ENCODE measurements around the gene MYO3B. TPM values are rescaled to one million over a fixed set of nuclear protein-coding genes. Genes with fewer than 3 reads are reported as not detected.
A peak's percentile ranks its signal among the peaks of the same experiment; 100 is the strongest.

Gene MYO3B
- total RNA-seq, 2 experiments from 2014 or later, result 0.05 to 0.23 TPM

- POLR2A ChIA-PET, result no interaction called here
- Mint-ChIP-seq H3K36me3 (ENCODE audit: low read depth) (no peaks in the 10 kb centered on the region), H3K4me3 (no peak overlapping the region), H3K9me3 (ENCODE audit: insufficient read depth) (no peaks in the 10 kb centered on the region), H3K27me3 (ENCODE audit: low read depth) (peaks cover 30% of the 10 kb centered on the region), H3K4me1 (ENCODE audit: low read depth) (peaks cover 56% of the 10 kb centered on the region), H3K27ac (peak overlapping the region; percentile 62)
- ATAC-seq (no peak), DNase-seq (peak; percentile 29)
- CTCF ChIA-PET, result interaction anchor here (0.8 to 0.9 kb wide), 2 partner anchors 98 to 311 kb away, joined by 3 read pairs; partner anchors contain the start of gene GAD1
Observed at GRCh38 chr2:170505631-170506275, 327.8 kb downstream of the MYO3B start.

DNA sequence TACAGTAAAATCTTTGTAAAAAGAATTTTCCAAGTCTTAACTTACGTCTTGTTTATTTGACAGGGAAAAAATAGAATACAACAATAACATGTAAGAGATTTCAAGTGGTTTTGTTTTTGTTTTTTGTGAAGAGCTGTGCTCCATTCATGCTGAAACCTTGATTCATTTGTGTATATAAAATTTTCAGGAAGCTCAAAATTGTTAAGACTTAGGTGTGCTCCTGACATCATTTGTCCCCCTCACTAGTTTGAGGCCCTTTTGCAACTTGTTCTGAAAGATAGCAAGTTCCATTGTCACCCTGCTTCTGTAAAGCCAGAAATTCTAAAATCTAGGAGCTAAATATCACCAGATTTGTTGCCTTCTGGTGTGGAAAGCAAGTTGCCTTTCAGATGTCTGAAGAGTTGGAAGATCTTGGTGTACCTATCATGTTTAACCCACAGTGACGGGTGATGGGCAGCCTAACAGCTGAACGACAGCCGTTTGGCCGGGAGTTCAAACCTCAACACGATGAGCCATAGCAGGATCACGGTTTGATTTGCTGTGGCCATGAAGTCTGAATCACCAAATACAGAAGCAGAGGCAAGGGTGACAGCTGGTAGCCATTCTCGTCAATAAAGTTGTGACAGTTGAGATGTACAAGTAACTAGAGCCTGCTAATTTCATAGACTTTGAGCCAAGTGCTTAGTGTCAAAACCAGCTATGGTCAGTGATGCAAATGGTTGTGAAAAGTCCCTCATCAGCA, 331.7 kb downstream of the MYO3B start:
- H3K27me3 Mint-ChIP-seq (ENCODE audit: low read depth), result peaks cover 30% of the 10 kb centered on the region
- no peak for DNase-seq
- H3K4me3 Mint-ChIP-seq, result no peak overlapping the region
- no peak for ATAC-seq
- POLR2A ChIA-PET, result interaction anchor here (1.1 kb wide), 1 partner anchor 20 kb away, joined by 3 read pairs; no protein-coding TSS in a partner anchor
- no peaks in the 10 kb centered on the region for H3K36me3 Mint-ChIP-seq (ENCODE audit: low read depth)
- CTCF ChIA-PET, result interaction anchor here (1.5 kb wide), 1 partner anchor 100 kb away, joined by 4 read pairs; no protein-coding TSS in a partner anchor
- peaks cover 47% of the 10 kb centered on the region for H3K4me1 Mint-ChIP-seq (ENCODE audit: low read depth)
- H3K9me3 Mint-ChIP-seq (ENCODE audit: insufficient read depth), result no peaks in the 10 kb centered on the region
- H3K27ac Mint-ChIP-seq, result no peak overlapping the region

GRCh38 chr2:170512266-170512665, 334.3 kb downstream of the MYO3B start:
- ATAC-seq, result no peak

GRCh38 chr2:170514140-170514539, 336.2 kb downstream of the MYO3B start:
- POLR2A ChIA-PET, result no interaction called here
- H3K27me3 Mint-ChIP-seq (ENCODE audit: low read depth), result peaks cover 40% of the 10 kb centered on the region
- no peak overlapping the region for H3K27ac Mint-ChIP-seq
- ATAC-seq (no peak), DNase-seq (no peak)
- H3K36me3 Mint-ChIP-seq (ENCODE audit: low read depth), result no peaks in the 10 kb centered on the region
- no peaks in the 10 kb centered on the region for H3K9me3 Mint-ChIP-seq (ENCODE audit: insufficient read depth)
- H3K4me3 Mint-ChIP-seq, result no peak overlapping the region
- CTCF ChIA-PET, result no interaction called here
- H3K4me1 Mint-ChIP-seq (ENCODE audit: low read depth), result peaks cover 5% of the 10 kb centered on the region

More at GRCh38 chr2:170512266-170512665, 334.3 kb downstream of the MYO3B start:
- H3K36me3 Mint-ChIP-seq (ENCODE audit: low read depth), result no peaks in the 10 kb centered on the region
- CTCF ChIA-PET, result interaction anchor here (1.4 kb wide), 1 partner anchor 10 kb away, joined by 4 read pairs; no protein-coding TSS in a partner anchor
- no peak overlapping the region for H3K4me3 Mint-ChIP-seq
- H3K9me3 Mint-ChIP-seq (ENCODE audit: insufficient read depth), result no peaks in the 10 kb centered on the region
- H3K27me3 Mint-ChIP-seq (ENCODE audit: low read depth), result peaks cover 44% of the 10 kb centered on the region
- H3K27ac Mint-ChIP-seq, result no peak overlapping the region
- POLR2A ChIA-PET, result no interaction called here
- H3K4me1 Mint-ChIP-seq (ENCODE audit: low read depth), result peaks cover 22% of the 10 kb centered on the region
- no peak for DNase-seq

GRCh38 chr2:170517538-170517937, 339.6 kb downstream of the MYO3B start:
- H3K36me3 Mint-ChIP-seq (ENCODE audit: low read depth), result no peaks in the 10 kb centered on the region
- peaks cover 30% of the 10 kb centered on the region for H3K27me3 Mint-ChIP-seq (ENCODE audit: low read depth)
- H3K9me3 Mint-ChIP-seq (ENCODE audit: insufficient read depth), result no peaks in the 10 kb centered on the region
- CTCF ChIA-PET, result interaction anchor here (0.9 to 1.8 kb wide), 4 partner anchors 9 to 295 kb away, joined by 3 to 6 read pairs (median 4); no protein-coding TSS in a partner anchor
- H3K4me3 Mint-ChIP-seq, result no peak overlapping the region
- no peak for ATAC-seq
- H3K27ac Mint-ChIP-seq, result no peak overlapping the region
- POLR2A ChIA-PET, result no interaction called here
- no peaks in the 10 kb centered on the region for H3K4me1 Mint-ChIP-seq (ENCODE audit: low read depth)
- no peak for DNase-seq

DNA sequence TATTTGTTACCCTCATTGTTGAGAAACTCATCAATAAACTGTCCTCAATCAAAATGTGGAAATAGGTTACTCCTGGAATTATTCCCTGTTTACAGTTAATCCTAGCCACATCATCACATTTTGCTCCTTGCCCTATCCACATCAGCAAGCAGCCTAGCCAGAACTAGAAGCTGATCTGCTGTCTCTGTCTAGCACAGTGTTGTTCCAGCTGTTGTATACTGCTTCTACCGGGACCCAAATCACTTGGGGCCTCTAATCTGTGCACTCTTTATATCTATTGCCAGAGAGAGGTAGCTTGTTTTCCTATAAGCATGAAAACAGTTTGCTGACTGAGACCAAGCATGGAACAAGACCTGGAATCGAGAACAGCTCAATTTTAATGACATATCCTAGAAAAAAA, 341.0 kb downstream of the MYO3B start:
- H3K4me3 Mint-ChIP-seq, result no peak overlapping the region
- DNase-seq (no peak), ATAC-seq (no peak)
- H3K27me3 Mint-ChIP-seq (ENCODE audit: low read depth), result peaks cover 25% of the 10 kb centered on the region
- no peaks in the 10 kb centered on the region for H3K36me3 Mint-ChIP-seq (ENCODE audit: low read depth)
- no peaks in the 10 kb centered on the region for H3K9me3 Mint-ChIP-seq (ENCODE audit: insufficient read depth)
- H3K27ac Mint-ChIP-seq, result no peak overlapping the region
- ChIA-PET POLR2A (no interaction called here), CTCF (interaction anchor here (1.4 kb wide), 1 partner anchor 12 kb away, joined by 4 read pairs; no protein-coding TSS in a partner anchor)
- no peaks in the 10 kb centered on the region for H3K4me1 Mint-ChIP-seq (ENCODE audit: low read depth)

DNA sequence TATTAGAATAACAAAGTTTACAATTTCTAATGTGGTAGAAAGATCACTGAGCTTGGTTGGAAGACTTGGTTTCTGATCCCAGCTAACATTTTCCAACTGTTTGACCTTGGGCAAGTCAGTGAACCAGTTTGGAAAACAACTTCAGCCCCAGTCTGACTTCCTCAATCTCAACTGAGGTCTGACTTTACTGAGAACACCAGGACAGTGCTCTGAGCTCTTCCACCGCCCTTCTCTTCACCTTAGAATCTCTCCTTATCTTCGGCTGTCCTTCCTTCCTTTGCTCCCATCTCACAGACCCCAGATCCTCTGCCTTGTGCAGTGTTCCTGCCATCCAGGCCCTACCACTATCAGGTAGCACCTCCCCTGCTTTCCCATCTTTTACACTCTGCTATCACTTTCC, 343.4 kb downstream of the MYO3B start:
- H3K9me3 Mint-ChIP-seq (ENCODE audit: insufficient read depth), result no peaks in the 10 kb centered on the region
- H3K27me3 Mint-ChIP-seq (ENCODE audit: low read depth), result peaks cover 8% of the 10 kb centered on the region
- H3K4me1 Mint-ChIP-seq (ENCODE audit: low read depth), result peaks cover 18% of the 10 kb centered on the region
- ChIA-PET POLR2A (interaction anchor here (0.6 kb wide), 1 partner anchor 227 kb away, joined by 3 read pairs; no protein-coding TSS in a partner anchor), CTCF (interaction anchor here (1.0 kb wide), 1 partner anchor 112 kb away, joined by 5 read pairs; no protein-coding TSS in a partner anchor)
- no peaks in the 10 kb centered on the region for H3K36me3 Mint-ChIP-seq (ENCODE audit: low read depth)
- ATAC-seq (no peak), DNase-seq (no peak)
- no peak overlapping the region for H3K4me3 Mint-ChIP-seq
- no peak overlapping the region for H3K27ac Mint-ChIP-seq

GRCh38 chr2:170523506-170523905, 345.6 kb downstream of the MYO3B start:
- ATAC-seq (no peak), DNase-seq (no peak)
- Mint-ChIP-seq H3K27me3 (ENCODE audit: low read depth) (peaks cover 7% of the 10 kb centered on the region), H3K4me3 (no peak overlapping the region), H3K27ac (no peak overlapping the region), H3K36me3 (ENCODE audit: low read depth) (no peaks in the 10 kb centered on the region), H3K9me3 (ENCODE audit: insufficient read depth) (no peaks in the 10 kb centered on the region), H3K4me1 (ENCODE audit: low read depth) (peaks cover 18% of the 10 kb centered on the region)
- CTCF ChIA-PET, result interaction anchor here (1.3 kb wide), 1 partner anchor 115 kb away, joined by 3 read pairs; no protein-coding TSS in a partner anchor
- POLR2A ChIA-PET, result no interaction called here

- peak overlapping the region; percentile 5 for H3K27ac Mint-ChIP-seq
- POLR2A ChIA-PET, result no interaction called here
- H3K4me3 Mint-ChIP-seq, result no peak overlapping the region
- peaks cover 12% of the 10 kb centered on the region for H3K27me3 Mint-ChIP-seq (ENCODE audit: low read depth)
- ATAC-seq (peak; percentile 65), DNase-seq (no peak)
- peaks cover 18% of the 10 kb centered on the region for H3K4me1 Mint-ChIP-seq (ENCODE audit: low read depth)
- no peaks in the 10 kb centered on the region for H3K36me3 Mint-ChIP-seq (ENCODE audit: low read depth)
- H3K9me3 Mint-ChIP-seq (ENCODE audit: insufficient read depth), result no peaks in the 10 kb centered on the region
- CTCF ChIA-PET, result no interaction called here
Observed at GRCh38 chr2:170524828-170525565, 347.1 kb downstream of the MYO3B start.

DNA sequence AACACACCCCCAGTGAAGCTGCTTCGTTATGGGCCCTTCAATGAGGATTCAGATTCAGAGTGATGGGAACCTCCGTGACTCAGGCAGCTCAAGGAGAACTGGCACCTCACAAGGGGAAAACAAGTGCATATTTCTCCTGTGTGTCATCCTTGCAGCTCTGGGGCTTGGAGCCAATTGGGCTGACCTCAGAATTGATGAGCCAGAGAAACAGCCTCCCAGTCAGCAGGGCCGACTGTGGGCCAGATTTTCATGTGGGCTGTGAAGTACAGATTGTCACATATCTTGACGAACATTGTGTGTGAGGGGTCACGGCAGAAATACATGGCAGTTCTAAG, 347.6 kb downstream of the MYO3B start:
- no peak overlapping the region for H3K4me3 Mint-ChIP-seq
- no peak for DNase-seq
- ChIA-PET POLR2A (no interaction called here), CTCF (no interaction called here)
- H3K27ac Mint-ChIP-seq, result no peak overlapping the region
- H3K27me3 Mint-ChIP-seq (ENCODE audit: low read depth), result peaks cover 16% of the 10 kb centered on the region
- no peaks in the 10 kb centered on the region for H3K36me3 Mint-ChIP-seq (ENCODE audit: low read depth)
- peaks cover 18% of the 10 kb centered on the region for H3K4me1 Mint-ChIP-seq (ENCODE audit: low read depth)
- ATAC-seq, result no peak
- no peaks in the 10 kb centered on the region for H3K9me3 Mint-ChIP-seq (ENCODE audit: insufficient read depth)

DNA sequence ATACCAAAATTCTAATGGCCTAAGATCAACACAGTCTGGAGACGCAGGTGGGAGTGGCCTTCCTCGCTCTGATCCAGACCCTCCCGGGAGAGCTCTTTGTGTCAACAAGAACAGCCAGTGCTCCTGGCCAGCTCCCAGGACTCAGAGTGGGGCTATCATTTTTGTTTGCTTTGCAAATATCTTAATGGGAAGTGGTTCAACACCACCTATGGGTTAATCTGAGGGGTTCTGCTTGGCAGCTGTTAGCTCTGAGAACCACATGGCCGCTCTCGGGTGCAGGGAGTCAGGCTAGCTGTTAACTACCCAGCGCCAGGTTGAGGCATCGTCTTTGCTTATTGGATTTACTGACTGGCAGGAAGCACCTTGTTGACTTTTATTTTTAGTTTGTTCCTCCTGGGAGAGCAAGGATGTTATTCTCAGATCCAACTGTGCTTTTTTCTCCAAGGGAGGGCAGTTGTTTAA, 352.4 kb downstream of the MYO3B start:
- CTCF ChIA-PET, result interaction anchor here (1.2 kb wide), 1 partner anchor 121 kb away, joined by 3 read pairs; no protein-coding TSS in a partner anchor
- H3K27me3 Mint-ChIP-seq (ENCODE audit: low read depth), result peaks cover 25% of the 10 kb centered on the region
- H3K4me3 Mint-ChIP-seq, result no peak overlapping the region
- H3K4me1 Mint-ChIP-seq (ENCODE audit: low read depth), result peaks cover 7% of the 10 kb centered on the region
- no peak for DNase-seq
- H3K27ac Mint-ChIP-seq, result no peak overlapping the region
- POLR2A ChIA-PET, result interaction anchor here (0.9 kb wide), 1 partner anchor 21 kb away, joined by 3 read pairs; no protein-coding TSS in a partner anchor
- H3K36me3 Mint-ChIP-seq (ENCODE audit: low read depth), result no peaks in the 10 kb centered on the region
- no peaks in the 10 kb centered on the region for H3K9me3 Mint-ChIP-seq (ENCODE audit: insufficient read depth)
- no peak for ATAC-seq

Data from activated CD8-positive, alpha-beta T cell treated with anti-CD3 and anti-CD28 coated beads, Interleukin-2, amount 10 ng/mL, durations not matched to agents 7 days and 5 days (primary cell).